SH-SY5Y (cell line): ENCODE data around the gene NR6A1.

Experiments used
- GATA2 ChIP-seq: IDR thresholded peaks from 2 replicates; pipeline ENCODE4 v1.6.1; 2011; ENCODE audit warnings: mild to moderate bottlenecking, low read depth, low read length
- GATA3 ChIP-seq: IDR thresholded peaks from 2 replicates; pipeline ENCODE4 v1.6.1; 2011; ENCODE audit warnings: low read depth, mild to moderate bottlenecking, low read length, moderate library complexity

GRCh38 chr9:124501771-124502320, 269.3 kb downstream of the NR6A1 start:
- TF ChIP-seq GATA3 (no peak), GATA2 (no peak)
